Hindlimb muscle (tissue), 1 donor: ENCODE results near the gene PSMD1. TPM values are rescaled to one million over a fixed set of nuclear protein-coding genes. Genes with fewer than 3 reads are reported as not detected.
"Not testable (repeated sequence)": the region's sequence is repeated elsewhere in the genome, so short reads cannot be mapped to it uniquely, and the experiment has no call there.

Experiments
- DNase-seq: peaks from one replicate; pipeline ENCODE4 v3.0.0-alpha.2; 2013
- polyA plus RNA-seq: library from polyadenylated mRNA; unstranded; fragments of 120-200 nt; gene quantifications from one replicate; pipeline ENCODE4 v1.2.1, GENCODE V29; 2013; ENCODE audit not compliant: insufficient read length

Gene PSMD1
- polyA plus RNA-seq, 1 donor = 69.0 TPM

DNA sequence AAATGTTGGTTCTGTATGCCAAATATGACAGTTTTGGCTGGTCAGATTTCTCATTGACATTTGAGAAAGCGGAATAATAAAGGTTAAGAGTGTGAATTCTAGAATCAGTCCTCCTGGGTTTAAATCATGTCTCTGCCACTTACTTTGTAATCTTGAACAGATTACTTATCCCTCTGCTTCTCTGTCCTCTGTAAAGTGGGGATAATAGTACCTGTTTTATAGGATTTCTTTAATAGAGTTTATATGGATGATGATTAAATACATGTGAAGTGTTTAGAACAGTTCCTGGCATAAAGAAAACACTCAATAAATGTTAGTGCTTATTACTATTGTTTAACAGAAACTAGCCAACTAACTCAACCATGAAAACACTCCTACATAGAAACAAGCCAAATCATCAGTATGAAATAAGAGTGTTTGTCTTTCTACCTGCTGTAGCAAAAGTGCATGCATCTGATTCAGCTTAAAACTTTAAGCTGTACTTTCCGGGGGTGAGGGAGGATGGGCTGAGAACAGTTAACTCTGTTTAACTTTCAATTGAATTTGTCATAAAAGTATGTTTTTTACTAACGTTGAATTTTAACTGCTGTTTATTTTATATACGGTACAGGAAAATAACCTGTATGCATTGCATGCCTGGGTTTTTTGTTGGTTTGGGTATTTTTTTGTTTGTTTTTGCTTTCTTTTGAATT, 61.4 kb downstream of the PSMD1 start:
- no peak for DNase-seq

DNA sequence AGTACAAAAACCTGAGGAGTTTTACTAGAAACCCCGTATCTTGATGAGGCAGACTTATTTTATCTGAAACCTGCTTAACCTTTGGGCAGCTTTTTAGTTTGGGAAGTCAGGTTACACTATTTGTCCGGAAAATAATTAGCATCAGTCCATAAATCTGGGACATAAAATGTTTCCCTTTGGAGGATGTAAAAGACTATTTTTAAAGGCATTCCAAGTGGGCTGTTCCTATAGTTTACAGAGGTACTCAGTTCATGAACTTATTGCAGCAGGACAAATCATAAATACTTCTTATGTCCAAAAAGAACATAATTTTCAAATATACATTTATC, 61.9 kb downstream of the PSMD1 start:
- DNase-seq = no peak

DNA sequence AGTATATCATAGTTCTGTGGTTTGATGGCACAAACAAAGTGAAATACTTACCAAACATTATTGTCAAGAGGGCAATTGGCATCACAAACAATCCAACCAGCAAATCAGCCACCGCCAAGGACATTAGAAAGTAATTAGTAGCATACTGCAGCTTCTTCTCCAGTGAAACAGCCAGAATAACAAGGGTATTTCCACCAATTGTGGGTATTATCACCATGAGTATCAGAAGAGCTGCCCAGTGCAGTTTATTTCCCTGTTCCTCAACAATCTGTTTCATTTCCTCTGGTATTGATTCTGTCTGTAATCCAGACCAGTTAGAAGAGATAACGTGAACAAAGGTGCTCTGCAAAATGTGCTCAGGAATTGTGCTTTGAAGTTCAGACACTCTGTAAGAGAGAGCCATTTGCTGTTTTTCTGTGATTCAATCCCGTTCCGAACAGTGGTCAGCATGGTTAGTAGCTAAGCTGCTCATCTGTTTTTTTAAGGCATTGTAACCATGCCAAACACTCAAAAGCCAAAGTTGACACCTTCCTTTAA, 66.8 kb downstream of the PSMD1 start:
- DNase-seq = no peak

DNA sequence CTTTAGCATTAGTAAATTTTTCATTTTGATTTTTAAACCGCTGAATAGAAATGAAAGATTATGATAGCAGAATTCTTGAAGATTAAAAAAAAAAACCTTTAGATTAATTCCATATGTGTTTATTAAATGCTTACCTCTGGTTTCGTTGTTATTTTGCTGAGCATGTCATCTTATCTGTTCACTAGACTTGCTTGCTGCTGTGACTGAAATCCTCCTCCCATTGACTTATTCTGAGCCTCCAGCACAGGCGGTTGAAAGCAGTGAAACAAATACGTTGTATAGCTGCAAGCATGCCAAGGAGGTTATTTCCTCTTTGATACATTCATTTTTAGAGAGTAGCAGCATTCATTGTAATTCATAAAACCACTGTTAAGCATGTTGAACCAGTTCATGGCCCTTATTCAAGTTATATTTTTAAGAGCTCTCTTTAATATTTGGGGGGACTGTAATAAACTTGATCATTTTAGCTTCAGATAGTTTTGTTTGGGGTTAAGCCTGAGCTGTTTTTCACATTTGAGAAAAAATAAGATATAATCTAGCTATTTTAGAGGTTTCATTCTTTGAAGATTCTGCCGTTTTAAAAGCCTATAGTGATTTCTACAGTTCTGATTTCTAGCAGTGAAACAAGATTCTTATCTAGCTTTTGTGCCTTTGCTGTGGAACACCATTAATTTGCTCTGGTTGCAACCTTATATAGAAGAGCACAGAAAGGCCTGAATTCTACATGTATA, 68.3 kb downstream of the PSMD1 start, which contains the start of gene HTR2B:
HTR2B (minus strand) TSS at position 205 of the 731 bp plus-strand sequence. CDS start 1,278 bp downstream, outside the sequence.
- DNase-seq = peak; percentile 38

DNA sequence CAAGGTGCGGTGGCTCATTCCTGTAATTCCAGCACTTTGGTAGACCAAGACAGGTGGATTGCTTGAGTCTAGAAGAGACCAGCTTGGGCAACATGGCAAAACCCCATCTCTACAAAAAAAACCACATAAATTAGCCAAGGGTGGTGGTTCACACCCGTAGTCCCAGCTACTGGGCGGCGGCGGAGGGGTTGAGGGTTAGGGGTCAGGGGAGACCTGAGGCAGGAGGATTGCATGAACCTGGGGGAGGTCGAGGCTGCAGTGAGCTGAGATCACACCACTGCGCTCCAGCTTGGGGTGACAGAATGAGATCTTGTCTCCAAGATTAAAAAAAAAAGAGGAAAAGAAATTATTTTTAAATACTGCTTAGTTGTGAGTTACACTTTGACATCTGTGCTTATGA, 69.5 kb downstream of the PSMD1 start:
- DNase-seq = no peak

DNA sequence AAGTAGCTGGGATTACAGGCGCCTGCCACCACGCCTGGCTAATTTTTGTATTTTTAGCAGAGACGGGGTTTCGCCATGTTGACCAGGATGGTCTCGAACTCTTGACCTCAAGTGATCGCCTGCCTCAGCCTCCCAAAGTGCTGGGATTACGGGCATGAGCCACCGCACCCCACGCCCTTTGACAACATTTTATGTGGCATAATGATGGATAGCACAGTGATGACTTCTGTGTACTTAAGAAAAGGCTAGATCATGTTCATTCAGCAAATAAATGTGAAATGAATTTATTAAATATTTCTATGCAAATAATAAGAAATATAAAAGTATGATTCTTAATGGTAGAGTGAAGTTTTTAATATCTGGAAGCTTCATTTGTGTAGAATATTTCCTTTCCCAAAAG, 70.8 kb downstream of the PSMD1 start:
- no peak for DNase-seq

DNA sequence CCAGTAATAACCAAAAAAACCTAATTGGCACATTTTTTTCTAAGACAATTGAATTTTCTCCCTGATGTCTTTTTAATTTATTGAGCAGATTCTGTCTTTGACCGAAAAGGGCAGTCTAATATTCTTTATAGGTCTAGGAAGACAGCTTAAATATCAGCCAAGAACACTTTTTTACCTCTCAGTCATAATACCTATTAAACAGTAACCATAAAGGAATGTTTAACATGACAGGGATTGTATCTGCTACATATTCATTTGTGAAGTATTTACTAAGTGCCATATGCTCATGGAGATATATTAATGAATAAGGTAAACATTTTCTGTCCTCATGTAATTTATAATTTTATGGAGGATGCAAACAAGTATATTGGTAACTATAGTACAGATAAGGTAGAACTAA, 71.3 kb downstream of the PSMD1 start:
- DNase-seq = no peak

DNA sequence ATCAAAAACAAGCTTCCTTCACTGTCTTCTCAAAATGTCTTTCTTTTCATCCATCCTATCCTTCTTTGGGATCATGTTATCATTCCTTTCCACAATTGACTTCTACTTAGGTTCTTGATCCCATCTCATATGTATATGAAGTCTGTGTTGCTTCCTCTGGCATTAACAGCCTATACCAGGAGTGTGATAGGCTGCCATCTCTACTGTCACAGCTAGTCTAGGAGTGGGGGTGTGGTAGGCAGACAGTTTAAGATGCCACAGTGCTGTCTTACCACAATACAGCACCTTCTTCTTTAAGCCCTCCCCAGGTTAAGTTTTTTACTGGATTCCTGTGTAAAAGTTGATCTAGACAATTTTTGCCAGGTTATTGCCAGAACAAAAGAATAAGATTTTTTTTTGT, 71.9 kb downstream of the PSMD1 start:
- DNase-seq = no peak

DNA sequence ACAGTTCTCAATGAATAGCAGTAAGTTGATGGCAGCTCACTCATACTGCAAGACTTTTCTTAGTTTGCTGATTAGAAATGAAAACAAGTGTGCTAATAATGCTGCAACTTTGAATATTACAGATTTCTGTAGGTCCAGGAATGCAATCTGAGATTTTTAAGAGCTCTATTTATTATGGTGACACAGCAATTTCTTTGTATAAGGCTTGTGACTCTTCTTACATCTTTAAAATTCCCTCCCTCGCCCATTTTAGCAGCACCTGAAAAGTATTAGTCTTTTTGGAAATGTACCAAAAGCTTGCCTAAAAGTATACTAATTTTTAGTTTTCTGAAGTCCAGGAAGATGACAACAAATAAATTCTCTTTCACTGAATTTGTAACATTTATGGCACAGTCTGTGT, 72.5 kb downstream of the PSMD1 start:
- DNase-seq = no peak

DNA sequence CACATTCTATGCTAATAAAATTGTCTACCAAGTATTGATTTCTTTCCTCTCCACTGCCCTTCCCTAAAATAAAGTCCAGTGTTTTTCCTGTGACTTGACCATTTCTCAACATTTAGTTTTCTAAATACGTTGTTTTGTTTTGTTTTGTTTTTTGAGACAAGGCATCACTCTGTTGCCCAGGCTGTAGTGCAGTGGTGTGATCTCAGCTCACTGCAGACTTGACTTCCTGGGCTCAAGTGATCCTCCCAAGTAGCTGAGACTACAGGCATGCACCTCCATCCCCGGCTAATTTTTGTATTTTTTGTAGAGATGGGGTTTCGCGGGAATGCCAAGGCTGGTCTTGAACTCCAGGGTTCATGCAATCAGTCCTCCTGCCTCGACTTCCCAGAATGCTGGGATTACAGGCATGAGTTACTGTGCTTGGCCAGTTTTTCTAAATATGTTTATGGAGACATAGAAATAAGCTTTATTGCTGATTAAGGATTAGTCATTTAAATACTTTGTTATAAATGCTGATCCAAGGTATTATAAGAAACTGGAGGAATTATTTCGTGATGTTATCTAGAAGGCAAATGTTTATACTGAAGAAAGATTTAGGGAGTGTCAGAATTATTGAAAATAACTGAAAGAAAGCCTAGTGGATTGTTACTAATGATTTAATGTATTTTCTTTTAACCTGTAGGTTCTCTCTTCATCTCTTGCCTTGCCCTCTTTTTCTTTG, 73.8 kb downstream of the PSMD1 start:
- no peak for DNase-seq

DNA sequence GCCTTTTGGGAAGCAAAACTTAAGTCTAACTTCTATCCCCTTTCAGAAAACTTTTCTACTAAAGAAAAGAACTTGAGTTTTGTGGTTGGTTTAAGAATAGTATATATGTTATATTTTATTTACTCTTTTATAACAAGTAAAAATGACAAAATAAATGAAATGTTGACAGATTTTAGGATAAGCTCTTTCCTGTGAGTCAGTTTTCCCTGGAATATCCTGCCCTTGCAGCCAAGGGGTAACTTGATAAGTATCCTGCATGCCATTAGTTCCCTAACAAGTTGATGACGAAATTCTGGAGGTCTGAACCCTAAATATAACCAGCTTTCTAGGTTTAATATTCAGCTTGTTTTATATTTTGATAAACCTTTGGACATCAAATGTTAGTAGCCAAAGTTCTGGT, 75.5 kb downstream of the PSMD1 start:
- DNase-seq = no peak

DNA sequence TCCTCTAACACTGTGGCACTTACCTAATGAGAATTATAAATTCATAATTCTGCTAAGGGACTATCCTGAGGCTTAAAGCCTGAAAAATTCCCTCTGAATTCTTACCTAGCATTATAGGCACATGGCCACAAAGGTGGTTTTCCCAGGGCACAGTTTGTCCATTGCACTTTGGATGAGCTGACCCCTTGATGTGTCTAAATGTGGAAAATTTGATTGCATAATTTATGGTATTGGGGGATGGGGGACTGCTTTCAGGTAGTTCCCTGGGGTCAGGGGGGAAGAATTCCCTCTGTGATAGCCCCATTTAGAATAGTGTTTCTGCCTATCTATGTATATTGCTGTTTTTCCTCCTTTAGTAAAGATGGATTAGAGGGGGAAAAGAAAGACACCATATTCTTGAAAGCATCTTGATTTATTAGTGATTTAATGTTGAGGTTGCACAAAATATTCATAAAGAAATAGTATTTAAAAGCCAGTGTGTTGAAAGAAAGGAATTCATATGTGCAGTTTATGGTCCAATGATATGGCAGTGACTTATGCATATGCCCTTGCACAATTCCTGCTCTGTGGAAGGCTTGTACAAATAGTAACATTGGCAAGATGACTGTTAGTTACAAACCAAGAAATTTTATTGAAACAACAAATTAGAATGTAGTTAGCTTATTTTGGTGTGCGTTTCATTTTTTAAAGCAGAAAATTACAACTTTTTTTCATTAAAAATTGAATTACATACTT, 76.9 kb downstream of the PSMD1 start:
- DNase-seq = no peak

DNA sequence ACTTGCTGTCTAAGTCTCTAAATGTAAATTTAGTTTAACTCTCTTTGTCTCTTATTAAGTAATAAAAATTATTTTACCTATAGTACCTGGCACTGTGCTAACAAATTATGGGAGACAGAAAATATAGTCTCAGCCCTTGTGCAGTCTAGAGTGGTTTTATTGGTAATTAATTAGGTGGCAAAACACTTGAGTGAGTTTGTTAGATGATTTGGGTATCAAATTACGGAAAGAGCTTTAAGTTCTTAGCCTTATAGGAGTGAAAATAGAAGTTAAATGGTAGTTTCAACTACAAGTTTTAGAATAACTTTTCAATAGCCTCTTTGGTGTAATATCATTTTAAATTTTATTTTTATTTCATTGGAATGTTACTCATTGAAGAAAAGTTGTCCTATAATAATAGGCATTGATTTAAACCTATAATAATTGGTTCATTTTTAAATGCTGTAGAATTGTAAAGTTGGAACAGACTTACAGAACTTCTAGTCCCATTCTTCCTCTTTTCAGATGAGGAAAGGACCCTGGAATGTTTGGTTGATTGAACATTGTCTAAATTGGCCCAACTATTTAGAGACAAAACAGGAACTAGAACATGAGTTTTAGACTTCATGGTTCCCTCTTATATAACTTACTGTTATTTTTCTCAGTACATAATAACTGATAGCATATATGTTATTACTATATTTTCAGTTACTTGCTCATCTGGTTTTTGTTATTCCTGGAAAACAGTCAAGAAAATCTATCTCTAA, 78.4 kb downstream of the PSMD1 start:
- no peak for DNase-seq

DNA sequence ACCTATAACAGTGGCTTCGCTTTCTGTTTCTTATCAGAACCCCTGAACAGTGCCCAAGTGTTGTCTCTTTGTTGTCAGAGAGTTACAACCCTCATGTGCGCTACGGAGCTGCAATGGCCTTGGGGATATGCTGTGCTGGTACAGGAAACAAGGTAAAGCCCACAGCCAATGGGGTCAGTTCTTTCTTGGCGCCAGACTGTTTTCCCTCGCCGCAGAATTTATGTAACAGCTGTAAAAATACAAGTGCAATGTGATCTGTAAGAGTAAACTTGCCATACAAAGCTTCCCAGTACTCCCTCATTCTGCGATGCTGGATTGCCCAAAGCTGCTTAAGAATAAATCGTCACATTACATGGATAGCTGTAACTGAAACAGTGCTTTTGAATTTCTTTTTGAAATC, 82.0 kb downstream of the PSMD1 start:
- DNase-seq = peak; percentile 16

DNA sequence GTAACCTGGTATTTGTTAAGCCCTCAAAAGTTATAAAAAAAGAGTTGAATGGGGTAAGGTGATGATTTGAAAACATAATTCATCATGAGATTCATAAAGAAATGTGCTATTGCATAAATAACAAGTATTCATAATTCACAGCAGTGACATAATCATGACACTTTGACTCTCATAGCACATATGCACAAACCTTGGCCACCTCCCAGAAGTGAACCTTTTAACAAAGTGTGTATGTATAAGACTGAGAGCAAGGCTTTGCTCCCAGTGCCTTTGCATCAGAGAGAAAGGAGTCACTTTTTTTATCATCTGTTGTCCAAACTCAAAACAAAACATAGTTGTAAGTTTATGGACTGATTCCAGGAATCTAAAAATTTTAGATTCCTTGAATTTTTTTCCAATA, 83.1 kb downstream of the PSMD1 start:
- DNase-seq = no peak

DNA sequence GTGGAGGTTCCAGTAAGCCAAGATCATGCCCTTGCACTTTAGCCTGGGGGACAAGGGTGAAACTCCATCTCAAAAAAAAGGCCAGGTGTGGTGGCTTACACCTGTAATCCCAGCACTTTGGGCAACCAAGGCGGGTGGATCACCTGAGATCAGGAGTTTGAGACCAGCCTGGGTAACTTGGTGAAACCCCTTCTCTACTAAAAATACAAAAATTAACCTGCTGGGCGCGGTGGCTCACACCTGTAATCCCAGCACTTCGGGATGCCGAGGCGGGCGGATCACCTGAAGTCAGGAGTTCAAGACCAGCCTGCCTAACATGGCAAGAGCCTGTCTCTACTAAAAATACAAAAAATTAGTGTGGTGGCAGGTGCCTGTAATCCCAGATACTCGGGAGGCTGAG, 84.1 kb downstream of the PSMD1 start:
- DNase-seq = not testable (repeated sequence)

DNA sequence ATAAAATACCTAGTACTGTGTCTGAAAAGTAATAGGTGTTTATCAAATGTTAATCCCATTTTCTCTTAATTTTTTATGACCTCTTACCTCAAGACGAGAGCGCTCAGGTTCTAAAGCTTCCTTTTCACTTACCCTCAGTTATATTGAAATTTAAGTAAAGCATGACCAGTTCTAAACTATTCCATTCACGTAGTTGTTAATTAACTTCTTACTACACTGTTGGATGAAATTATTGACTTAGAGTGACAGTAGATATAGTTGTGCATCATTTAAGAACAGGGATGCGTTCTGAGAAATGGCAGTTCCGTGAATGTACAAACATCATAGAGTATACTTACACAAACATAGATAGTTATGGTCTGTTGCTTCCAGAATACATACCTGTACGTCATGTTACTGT, 88.2 kb downstream of the PSMD1 start:
- DNase-seq = no peak

DNA sequence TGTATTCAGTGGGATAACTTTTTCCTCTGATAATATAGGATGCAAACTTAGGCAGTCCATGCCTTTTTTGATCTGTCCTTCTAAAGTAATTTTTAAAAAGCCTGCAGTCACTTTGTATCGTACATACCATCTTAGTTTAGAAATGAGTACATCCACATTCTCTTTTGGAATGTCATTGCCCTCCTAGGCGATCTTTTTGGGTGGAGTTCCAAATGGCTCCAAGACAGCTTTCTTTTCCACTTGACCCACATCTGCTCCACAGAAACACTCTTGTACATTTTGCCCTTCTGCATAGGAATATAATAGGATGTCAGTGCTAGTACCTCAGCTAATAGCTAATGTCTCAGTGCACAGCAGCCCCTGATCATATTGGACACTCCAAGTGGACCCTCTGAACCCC, 90.0 kb downstream of the PSMD1 start:
- no peak for DNase-seq

DNA sequence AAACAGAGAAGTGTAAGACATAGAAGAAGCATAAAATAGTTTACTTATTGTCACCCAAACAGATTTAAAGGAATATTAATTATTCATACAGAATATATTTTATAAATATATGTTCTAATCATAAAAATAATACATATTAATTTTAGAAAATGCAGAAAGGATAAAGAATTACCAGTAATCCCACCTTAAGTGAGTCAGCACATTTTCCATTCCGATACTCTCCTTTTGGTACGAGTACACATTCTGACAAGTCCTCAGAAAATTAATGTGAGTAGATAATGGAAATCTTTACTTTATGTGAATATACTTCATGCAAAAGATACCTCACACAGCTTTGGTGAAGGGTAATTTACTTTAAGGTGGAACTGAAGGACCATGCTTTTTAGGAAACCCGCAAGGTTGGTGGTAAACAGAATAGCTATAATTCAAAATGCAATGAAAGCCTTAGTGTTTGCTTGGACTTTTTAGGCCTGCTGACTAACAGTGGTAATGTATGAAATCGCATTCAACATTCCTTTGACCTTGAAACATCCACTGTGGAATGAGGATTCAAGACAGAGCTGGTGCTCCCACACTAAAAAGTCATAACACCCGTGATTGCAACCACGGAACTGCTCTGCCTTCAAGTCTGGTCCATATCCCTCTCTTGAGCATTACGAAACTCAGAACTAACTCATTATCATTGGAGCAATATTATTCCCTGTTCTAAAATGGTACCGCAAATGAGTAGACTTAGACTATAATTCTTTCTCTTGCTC, 96.3 kb downstream of the PSMD1 start:
- DNase-seq = no peak

DNA sequence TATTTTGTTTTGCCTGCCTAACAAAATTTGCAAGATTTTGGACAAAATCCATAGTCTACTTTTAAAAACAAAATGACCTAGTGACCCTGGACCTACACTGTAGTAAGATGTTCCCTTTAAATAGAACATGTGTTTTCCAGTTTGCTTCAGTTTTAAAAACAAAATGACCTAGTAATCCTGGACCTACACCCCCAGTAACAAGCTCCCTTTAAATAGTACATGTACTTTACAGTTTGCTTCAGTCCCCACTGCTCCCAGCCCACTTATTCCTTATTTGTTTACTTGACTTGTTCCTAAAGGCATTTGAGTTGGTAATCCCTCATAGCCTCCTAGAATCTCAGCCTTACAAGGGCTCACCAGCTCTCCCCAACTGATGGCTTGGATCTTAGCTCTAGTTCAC, 102.6 kb downstream of the PSMD1 start:
- no peak for DNase-seq

DNA sequence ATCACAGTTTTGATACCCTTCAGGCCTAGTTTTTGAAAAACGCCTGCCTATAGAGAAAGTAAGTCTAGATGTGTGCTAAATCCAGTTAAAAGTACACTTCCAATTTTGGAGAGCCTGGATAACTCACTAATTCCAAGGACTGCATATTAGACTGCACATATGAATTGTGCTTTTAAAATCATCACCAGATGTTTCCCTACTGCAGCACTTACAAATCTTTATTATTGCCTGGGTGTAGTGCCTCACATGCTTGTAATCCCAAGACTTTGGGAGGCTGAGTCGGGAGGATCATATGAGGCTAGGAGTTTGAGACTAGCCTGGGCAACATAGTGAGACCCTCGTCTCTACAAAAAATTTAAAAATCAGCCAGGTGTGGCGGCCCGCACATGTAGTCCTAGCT, 104.0 kb downstream of the PSMD1 start:
- no peak for DNase-seq
